K562 (cell line): ENCODE results near the gene CCNI. TPM values are rescaled to one million over a fixed set of nuclear protein-coding genes. Genes with fewer than 3 reads are reported as not detected.

Experiments
- ATAC-seq: fragments of 200-7000 bp; cut with Tn5 transposase; 3 replicates; pipeline ENCODE4 v1.9.1; 2020; ENCODE audit warnings: moderate library complexity
- BruUV-seq: library from RNA; stranded (reverse); fragments of 400-500 nt; replicated peaks from 2 replicates; lab custom pipeline; 2021; lab: Mats Ljungman, UMichigan
- CTCF ChIA-PET: fragments of 300-600 bp; formaldehyde crosslinking; extraction: SDS; loops from one replicate; lab custom pipeline; 2021; ENCODE audit warnings: low intra/inter-chr PET ratio; lab: Yijun Ruan, JAX
- POLR2A ChIA-PET: fragments of 300-600, 350-650 bp; sonication (Branson Sonifier 250); formaldehyde crosslinking; extraction: SDS; loops from one replicate; lab custom pipeline; 2021; ENCODE audit warnings: antibody characterized with exemption, inconsistent platforms; lab: Yijun Ruan, JAX
- DNase-seq, 4 experiments: peaks; one replicate each; pipeline versions ENCODE4 v3.0.0 to v3.0.0-alpha.2; 2011 to 2018; ENCODE audit warnings: low spot score in 3 of 4, mixed read lengths in 3 of 4; ENCODE audit errors: extremely low read depth in 1 of 4
- FAIRE-seq: peaks from 2 replicates; lab custom pipeline; 2011; peaks lifted over from hg19 to GRCh38; lab: Jason Lieb, UNC
- H2AFZ ChIP-seq: 2 replicates; pipeline ENCODE4 v1.6.0; 2011; ENCODE audit warnings: low read depth, low read length, control low read depth, inconsistent platforms
- H3K27ac ChIP-seq: fragments of 200-600 bp; 3 replicates; pipeline ENCODE4 v1.8.0; 2011; ENCODE audit warnings: low read depth, mild to moderate bottlenecking, control low read depth, inconsistent platforms, low read length, moderate library complexity, mixed read lengths; ENCODE audit errors: extremely low read depth
- H3K27me3 ChIP-seq, 2 experiments: fragments of 300-600 bp in 1 of 2; 2 replicates in 1 of 2; 3 replicates in 1 of 2; pipeline versions ENCODE4 v1.6.0 to v1.8.0; 2011; ENCODE audit warnings: inconsistent platforms in 2 of 2, low read length in 2 of 2, mild to moderate bottlenecking in 1 of 2, mixed read lengths in 1 of 2, moderate library complexity in 1 of 2; ENCODE audit not compliant: control insufficient read depth in 2 of 2, insufficient read depth in 2 of 2
- H3K36me3 ChIP-seq: fragments of 300-600 bp; 3 replicates; pipeline ENCODE4 v1.8.0; 2011; ENCODE audit warnings: mild to moderate bottlenecking, low read length, inconsistent platforms; ENCODE audit not compliant: control insufficient read depth, insufficient read depth
- H3K4me1 ChIP-seq, 2 experiments: fragments of 200-600 bp in 1 of 2; replicated peaks in 1 of 2; 2 replicates in 1 of 2; 3 replicates in 1 of 2; pipeline versions ENCODE4 v1.5.1 to v1.8.0; 2011; ENCODE audit warnings: inconsistent platforms in 2 of 2, low read length in 2 of 2, mild to moderate bottlenecking in 1 of 2, mixed read lengths in 1 of 2, moderate library complexity in 1 of 2; ENCODE audit not compliant: control insufficient read depth in 2 of 2, insufficient read depth in 2 of 2
- H3K4me2 ChIP-seq: 2 replicates; pipeline ENCODE4 v1.6.1; 2011; ENCODE audit warnings: low read length, control low read depth, inconsistent platforms, mixed read lengths; ENCODE audit not compliant: insufficient read depth
- H3K4me3 ChIP-seq: fragments of 200-600 bp; sonication (generic), shearing (Covaris generic); 2 replicates; pipeline ENCODE4 v1.5.1; 2016; ENCODE audit warnings: control low read depth, inconsistent platforms
- H3K79me2 ChIP-seq: fragments of 200-600 bp; 3 replicates; pipeline ENCODE4 v1.8.0; 2011; ENCODE audit warnings: low read length, inconsistent platforms; ENCODE audit not compliant: control insufficient read depth, insufficient read depth
- H3K9ac ChIP-seq, 2 experiments: 2 replicates each; pipeline versions ENCODE4 v1.6.0 to v1.6.1; 2011; ENCODE audit warnings: low read depth in 2 of 2, low read length in 2 of 2, control low read depth in 1 of 2, inconsistent platforms in 1 of 2, mild to moderate bottlenecking in 1 of 2, mixed read lengths in 1 of 2; ENCODE audit not compliant: insufficient read depth in 1 of 2
- H3K9me1 ChIP-seq: one replicate; pipeline ENCODE4 v1.6.0; 2011; ENCODE audit warnings: inconsistent platforms, mild to moderate bottlenecking, low read length, moderate library complexity; ENCODE audit not compliant: control insufficient read depth, insufficient read depth
- H3K9me3 ChIP-seq: replicated peaks from 2 replicates; pipeline ENCODE4 v1.5.1; 2011; ENCODE audit warnings: low read depth, low read length, inconsistent platforms; ENCODE audit not compliant: control insufficient read depth, insufficient read depth
- H4K20me1 ChIP-seq: replicated peaks from 2 replicates; pipeline ENCODE4 v1.6.1; 2011; ENCODE audit warnings: low read length, inconsistent platforms, mixed read lengths; ENCODE audit not compliant: control insufficient read depth, insufficient read depth
- AFF4 ChIP-seq: sonication (generic); formaldehyde crosslinking; IDR thresholded peaks from 2 replicates; pipeline ENCODE4 v1.8.0; 2023; ENCODE audit warnings: mild to moderate bottlenecking, missing genetic modification reagents
- BACH1 ChIP-seq: fragments of 200-800 bp; sonication (Bioruptor generic); IDR thresholded peaks from 2 replicates; pipeline ENCODE4 v1.6.1; 2016; ENCODE audit warnings: missing genetic modification characterization, missing compliant biosample characterization
- E2F1 ChIP-seq: sonication (generic); formaldehyde crosslinking; IDR thresholded peaks from 2 replicates; pipeline ENCODE4 v1.8.1; 2023; ENCODE audit warnings: mild to moderate bottlenecking, missing genetic modification reagents, moderate library complexity
- EZH2 ChIP-seq: IDR thresholded peaks from 2 replicates; pipeline ENCODE4 v1.6.1; 2012; ENCODE audit warnings: low read depth, mild to moderate bottlenecking, inconsistent platforms, low read length, borderline replicate concordance
- IRF1 ChIP-seq: sonication (generic); formaldehyde crosslinking; IDR thresholded peaks from 2 replicates; pipeline ENCODE4 v1.8.0; 2022; ENCODE audit warnings: missing genetic modification reagents, mild to moderate bottlenecking, borderline replicate concordance
- MCM3 ChIP-seq: fragments of 450-650 bp; IDR thresholded peaks from 2 replicates; pipeline ENCODE4 v1.6.1; 2016
- MTF1 ChIP-seq: fragments of 250-450 bp; sonication (Bioruptor Pico); IDR thresholded peaks from 2 replicates; pipeline ENCODE4 v1.9.0; 2021; ENCODE audit warnings: moderate library complexity, mild to moderate bottlenecking, inconsistent platforms, borderline replicate concordance
- PRMT5 ChIP-seq: sonication (generic); formaldehyde crosslinking; IDR thresholded peaks from 2 replicates; pipeline ENCODE4 v1.5.0; 2020; ENCODE audit warnings: missing genetic modification reagents
- SETDB1 ChIP-seq: IDR thresholded peaks from one replicate; pipeline ENCODE4 v1.6.1; 2012; ENCODE audit warnings: low read length, control low read depth, inconsistent platforms
- SMAD4 ChIP-seq: fragments of 250-450 bp; sonication (Bioruptor Pico); conservative IDR thresholded peaks from 2 replicates; pipeline ENCODE4 v1.8.0; 2021; ENCODE audit warnings: inconsistent platforms, mild to moderate bottlenecking, moderate library complexity
- SNAPC5 ChIP-seq: fragments of 250-450 bp; sonication (Bioruptor Pico); IDR thresholded peaks from 2 replicates; pipeline ENCODE4 v1.8.0; 2021; ENCODE audit warnings: moderate library complexity, mild to moderate bottlenecking, inconsistent platforms
- ZNF57 ChIP-seq: fragments of 450-650 bp; formaldehyde crosslinking; IDR thresholded peaks from 2 replicates; pipeline ENCODE4 v1.4.0; 2020; ENCODE audit warnings: mild to moderate bottlenecking, moderate library complexity
- ZNF655 ChIP-seq: fragments of 250-450 bp; sonication (Bioruptor Pico); IDR thresholded peaks from 2 replicates; pipeline ENCODE4 v1.5.0; 2021
- WGBS: fragments of 100-300 bp; shearing (Covaris generic); methylation state at CpG from one replicate; pipeline ENCODE4 v1.1.6; 2016; ENCODE audit warnings: low coverage, mixed read lengths; ENCODE audit not compliant: insufficient coverage; ENCODE audit errors: missing lambda C conversion rate; 5-methylcytosine and 5-hydroxymethylcytosine counted together
- in situ Hi-C: fragments of 300-500 bp; cut with MboI; formaldehyde crosslinking; loops from 4 replicates; pipeline ENCODE4 v1.15.0; 2018; ENCODE audit warnings: inconsistent platforms, mixed read lengths
- intact Hi-C: fragments of 100-400 bp; cut with micrococcal nuclease; formaldehyde crosslinking; loops from 2 replicates; pipeline ENCODE4 v1.14.2; 2022
- polyA plus RNA-seq, 8 experiments: library from polyadenylated mRNA; depleted of rRNA in 4 of 8; stranded (reverse) in 5 of 8; unstranded in 3 of 8; fragments of >200 nt; fragmentation: Nextera tagmentation in 2 of 8; fragmentation: Illumina TruSeq in 1 of 8; extraction: Ambion mirVana in 2 of 8; extraction: Trizol in 1 of 8; gene quantifications; 2 replicates each; pipeline versions ENCODE4 v1.2.1 to v1.2.3, GENCODE V29; 2011 to 2014; ENCODE audit warnings: inconsistent platforms in 1 of 8, missing spikeins in 1 of 8
- total RNA-seq, 7 experiments: library from RNA; depleted of rRNA in 6 of 7; stranded (reverse); fragments of >200 nt in 6 of 7; fragmentation: Illumina TruSeq in 2 of 7; extraction: Trizol in 2 of 7; gene quantifications; 2 replicates each; pipeline versions ENCODE4 v1.2.1 to v1.2.3, GENCODE V29; 2011 to 2021; ENCODE audit warnings: low replicate concordance in 1 of 7

CCNI gene
- total and polyA plus RNA-seq, 9 of the 15 experiments (the other 6 are each of a cell fraction or from before 2014, with no cell fraction given): 43.3 to 159 (median 98.5) TPM

- no peak for TF ChIP-seq SETDB1
- no peak for TF ChIP-seq EZH2
- TF ChIP-seq SMAD4: peak; percentile 97
- no peak for TF ChIP-seq ZNF57 (CRISPR knock-in tag)
- no peak for TF ChIP-seq SNAPC5 (CRISPR knock-in tag)
- TF ChIP-seq E2F1 (CRISPR knock-in tag): peak; percentile 65; the same call in 1 of the 2 replicates
- TF ChIP-seq MTF1 (CRISPR knock-in tag): no peak
Measured at GRCh38 chr4:77075869-77076799, at the start of gene CCNI (continued).

GRCh38 chr4:77124576-77124975 lies 48.8 kb upstream of the CCNI start:
- peaks cover 0 to 6% of the 10 kb centered on the region in 2 experiments; a peak in 1 of 5 replicates for H3K4me1 ChIP-seq
- no TSS peak for BruUV-seq
- H3K79me2 ChIP-seq: no peaks in the 10 kb centered on the region
- POLR2A ChIA-PET: interaction anchor here (0.6 kb wide), 2 partner anchors 57 to 569 kb away, joined by 3 read pairs; no protein-coding TSS in a partner anchor
- in situ Hi-C loops: no loop called here
- ATAC-seq (no peak), DNase-seq (no peak), FAIRE-seq (no peak)
- H3K9ac ChIP-seq: no peak overlapping the region
- H3K9me1 ChIP-seq: no peaks in the 10 kb centered on the region
- no peak overlapping the region for H3K4me2 ChIP-seq
- no peak overlapping the region for H2AFZ ChIP-seq
- intact Hi-C loops: no loop called here
- CTCF ChIA-PET: no interaction called here
- peaks cover 28 to 30% of the 10 kb centered on the region in 2 experiments for H3K27me3 ChIP-seq
- no peaks in the 10 kb centered on the region for H4K20me1 ChIP-seq
- no peaks in the 10 kb centered on the region for H3K36me3 ChIP-seq
- 3% methylated on average over 3 of the region's 3 CpGs for WGBS
- H3K27ac ChIP-seq: no peak overlapping the region
- H3K9me3 ChIP-seq: no peaks in the 10 kb centered on the region
- no peak overlapping the region for H3K4me3 ChIP-seq
- TF ChIP-seq IRF1: no peak
- no peak for TF ChIP-seq AFF4 (CRISPR knock-in tag)
- no peak for TF ChIP-seq BACH1 (tag)
- TF ChIP-seq ZNF655 (CRISPR knock-in tag): no peak
- no peak for TF ChIP-seq MCM3
- TF ChIP-seq PRMT5 (CRISPR knock-in tag): no peak
